T-helper 9 cell (primary cell): ENCODE measurements around the gene MLLT3.

Experiments
- DNase-seq: peaks from one replicate; pipeline ENCODE4 v3.0.0-alpha.2; 2020

MLLT3 gene

DNA sequence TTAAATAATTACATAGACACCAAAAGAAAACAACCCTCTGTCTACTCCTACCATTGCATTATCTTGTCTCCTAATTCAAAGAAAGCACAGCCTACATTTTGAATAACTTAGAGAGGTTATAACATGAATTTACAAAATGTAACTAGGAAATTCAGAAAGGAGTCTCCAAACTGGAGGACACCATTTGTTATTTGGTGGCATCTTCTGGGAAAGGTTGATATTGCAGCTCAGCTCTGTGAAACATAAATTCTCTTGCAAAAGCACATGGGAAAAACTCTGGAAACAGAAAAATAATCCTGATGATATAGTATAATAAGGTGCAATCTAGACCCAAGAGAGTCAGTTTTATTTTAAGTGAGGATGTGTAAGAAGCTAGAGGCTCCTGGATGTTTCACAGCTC, 215.3 kb downstream of the MLLT3 start:
- no peak for DNase-seq

DNA sequence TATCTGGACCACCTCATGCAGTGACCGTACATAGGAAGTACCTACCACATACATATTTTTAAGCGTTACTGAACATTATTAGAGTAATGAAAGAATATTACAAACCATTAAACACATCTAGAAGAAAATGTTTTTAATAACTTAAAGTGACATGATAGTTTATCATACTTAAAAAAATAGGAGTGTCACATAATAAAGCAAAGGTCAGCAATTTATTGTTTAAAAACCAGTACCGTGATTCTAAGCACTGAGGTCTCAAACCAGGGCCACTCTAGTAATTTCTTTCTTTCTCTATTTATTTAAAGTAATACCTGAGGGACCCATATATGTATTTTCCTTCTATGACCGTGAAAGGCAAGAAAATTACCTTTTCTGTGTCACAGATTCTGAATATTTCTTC, 216.0 kb downstream of the MLLT3 start:
- no peak for DNase-seq

DNA sequence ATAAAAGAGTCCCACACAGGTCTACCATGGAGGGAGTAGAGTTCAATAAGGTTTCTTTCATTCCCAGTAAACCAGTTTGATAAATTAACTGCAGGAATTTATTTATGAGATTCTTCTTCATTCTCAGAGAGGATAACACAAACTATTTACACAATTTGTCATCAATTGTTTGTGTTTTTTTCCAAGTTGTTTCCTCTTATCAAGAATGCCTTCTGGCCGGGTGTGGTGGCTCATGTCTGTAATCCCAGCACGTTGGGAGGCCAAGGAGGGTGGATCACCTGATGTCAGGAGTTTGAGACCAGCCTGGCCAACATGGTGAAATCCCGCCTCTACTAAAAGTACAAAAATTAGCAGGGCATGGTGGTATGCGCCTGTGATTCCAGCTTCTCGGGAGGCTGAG, 216.7 kb downstream of the MLLT3 start:
- DNase-seq = no peak

DNA sequence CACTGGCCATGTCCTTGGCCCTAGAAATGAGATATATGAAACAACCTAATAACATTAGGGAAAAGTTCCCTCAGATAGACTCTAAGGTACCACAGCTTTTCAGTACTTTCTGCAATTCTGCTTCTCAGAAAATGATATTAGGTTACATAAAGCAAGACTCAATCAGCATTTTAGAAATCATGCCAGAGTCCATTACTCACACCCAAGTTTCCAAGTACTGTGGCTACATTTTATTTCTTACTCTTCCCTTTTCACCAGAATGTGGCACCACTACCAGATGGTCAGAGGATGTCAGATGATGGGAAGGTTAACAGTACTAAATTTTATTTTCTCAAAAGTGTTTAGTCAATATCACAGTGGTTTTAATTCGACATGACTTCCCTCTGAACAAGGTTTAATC, 217.2 kb downstream of the MLLT3 start:
- no peak for DNase-seq

DNA sequence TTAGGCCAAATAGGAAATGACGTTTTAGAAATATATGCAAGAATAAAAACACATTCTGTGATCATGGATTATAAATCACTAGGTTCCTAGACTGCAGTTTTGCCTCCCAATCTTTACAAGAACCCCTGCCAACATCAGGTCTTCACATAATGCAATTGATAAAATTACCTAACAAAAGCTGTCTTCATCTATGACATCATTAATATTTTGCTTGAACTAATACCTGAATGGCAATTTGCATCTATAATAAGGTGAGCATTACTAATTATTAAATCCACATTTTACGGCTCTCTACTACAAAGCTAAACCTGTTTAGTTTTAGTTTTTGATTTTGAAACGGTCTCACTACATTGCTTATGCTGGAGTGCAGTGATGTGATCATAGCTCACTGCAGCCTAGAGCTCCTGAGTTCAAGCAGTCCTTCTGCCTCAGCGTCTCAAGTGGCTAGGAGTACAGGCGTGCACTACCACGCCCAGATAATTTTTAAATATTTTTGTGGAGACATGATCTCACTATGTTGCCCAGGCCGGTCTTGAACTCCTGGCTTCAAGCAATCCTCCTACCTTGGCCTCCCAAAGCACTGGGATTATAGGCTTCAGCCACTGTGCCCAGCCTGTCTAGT, 218.0 kb downstream of the MLLT3 start:
- DNase-seq = no peak

DNA sequence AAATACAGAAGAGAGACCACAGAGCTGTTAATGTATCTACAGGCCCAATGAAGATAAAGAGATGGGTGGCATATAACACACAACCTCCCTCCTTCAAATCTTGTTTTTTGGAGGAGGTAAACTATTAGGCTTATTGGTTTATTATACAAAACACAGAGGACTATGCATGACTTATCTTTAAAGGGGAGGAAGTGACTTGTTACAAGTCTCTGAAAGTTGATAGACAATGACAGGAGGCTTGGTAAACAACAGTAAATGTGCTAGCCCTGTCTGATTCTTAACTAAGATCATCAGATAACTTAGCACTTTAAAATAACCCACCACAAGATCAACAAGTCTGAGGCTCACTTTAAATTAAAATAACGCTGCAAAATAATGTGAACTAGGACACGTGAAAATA, 219.0 kb downstream of the MLLT3 start:
- no peak for DNase-seq

DNA sequence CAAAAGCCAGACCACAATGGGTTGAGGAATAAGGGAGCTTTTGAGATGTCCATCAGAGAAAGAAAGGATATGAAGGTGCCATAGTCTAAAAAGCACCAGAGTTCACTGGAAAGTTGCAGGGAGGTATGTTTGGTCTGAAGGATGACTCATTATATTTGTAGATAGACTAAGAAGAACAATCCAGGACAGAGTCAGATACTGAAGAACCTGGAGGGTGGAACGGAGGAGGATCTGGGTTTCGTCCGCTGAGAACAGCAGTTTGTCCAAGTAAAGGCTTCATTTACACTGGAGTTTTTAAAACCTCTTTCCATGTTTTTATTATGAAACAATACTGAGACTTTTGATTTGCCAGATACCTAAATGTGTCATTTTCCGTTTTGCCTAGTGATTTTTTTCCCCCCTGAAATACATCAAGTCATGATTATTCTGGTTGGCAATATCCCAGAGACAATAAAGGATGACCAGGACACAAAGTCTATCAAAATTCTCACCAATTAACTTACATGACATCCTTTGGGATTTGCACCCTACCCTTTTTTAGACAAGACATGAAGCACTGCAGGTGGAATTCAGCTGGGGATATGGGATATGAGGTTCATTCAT, 219.9 kb downstream of the MLLT3 start:
- DNase-seq = no peak

DNA sequence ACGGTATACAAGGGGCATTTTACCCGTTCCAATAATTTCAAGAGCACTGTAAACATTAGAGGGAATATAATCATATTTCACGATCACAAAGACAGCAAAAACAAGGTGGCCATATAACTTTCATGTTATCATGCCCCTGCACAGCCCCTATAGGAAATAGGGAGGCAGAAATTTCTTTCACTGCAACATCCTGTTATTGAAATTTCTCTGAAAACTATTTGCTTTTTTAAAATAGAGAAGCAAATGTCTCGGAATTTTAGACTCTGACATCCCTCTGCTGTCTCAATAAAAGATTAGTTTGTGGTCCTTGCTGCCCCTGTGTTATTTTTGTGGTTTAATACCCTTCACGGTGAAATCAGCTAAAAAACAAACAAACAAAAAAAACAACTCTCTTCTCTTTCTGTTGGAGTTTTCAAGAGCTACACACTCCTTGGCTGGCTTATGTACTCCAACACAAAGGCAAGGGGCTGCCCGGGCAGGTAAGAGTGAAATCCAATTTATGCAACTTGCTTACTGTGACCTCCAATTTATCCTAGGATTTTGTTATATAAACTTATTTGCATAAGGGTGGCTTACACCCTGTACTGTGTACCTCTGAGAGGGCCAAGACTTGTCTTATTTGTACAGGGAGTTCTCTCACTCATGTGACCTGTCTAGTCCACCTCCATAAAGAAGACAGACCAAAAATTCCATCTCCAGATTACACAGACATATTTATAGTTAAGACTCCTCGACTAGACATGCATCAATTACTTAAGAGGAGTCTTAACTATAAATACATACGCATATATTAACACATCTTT, 223.6 kb downstream of the MLLT3 start:
- no peak for DNase-seq

DNA sequence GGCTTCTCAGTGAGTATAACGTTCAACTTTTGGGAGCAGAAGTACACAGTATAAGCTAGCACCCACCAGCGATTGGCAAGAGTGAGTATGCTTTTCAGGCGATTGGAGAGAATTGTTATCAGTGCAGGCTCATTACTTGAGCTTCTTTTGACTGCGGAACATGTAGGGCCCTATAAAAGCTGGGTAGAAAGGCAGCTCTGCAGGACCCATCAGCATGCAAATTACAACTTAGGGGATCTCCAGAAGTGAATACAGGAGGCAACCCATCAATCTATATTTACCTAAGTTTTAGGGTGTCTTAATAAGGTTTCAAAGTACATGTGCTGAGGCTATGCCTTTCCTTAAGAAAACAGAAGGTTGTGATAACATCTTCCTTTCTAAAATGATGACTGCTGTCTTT, 225.0 kb downstream of the MLLT3 start:
- DNase-seq = no peak

DNA sequence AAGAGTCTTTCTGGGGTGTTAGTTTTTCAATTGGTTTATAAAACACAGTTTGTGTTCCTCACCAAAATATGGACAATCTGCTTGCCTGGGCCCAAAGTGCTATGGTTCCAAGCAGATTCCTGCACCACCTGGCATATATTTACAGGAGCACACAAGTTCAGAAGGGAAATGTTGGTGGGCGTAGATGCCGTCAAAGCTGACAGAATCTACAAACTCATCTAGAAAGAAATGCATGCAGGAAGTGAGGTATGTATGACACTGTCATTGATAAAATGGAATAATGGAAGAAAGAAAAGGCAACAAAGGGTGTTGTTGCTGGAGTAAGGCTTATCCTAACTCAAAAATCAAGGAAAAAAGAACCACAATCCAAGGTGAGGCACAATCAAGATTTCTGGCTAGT, 225.8 kb downstream of the MLLT3 start:
- no peak for DNase-seq

DNA sequence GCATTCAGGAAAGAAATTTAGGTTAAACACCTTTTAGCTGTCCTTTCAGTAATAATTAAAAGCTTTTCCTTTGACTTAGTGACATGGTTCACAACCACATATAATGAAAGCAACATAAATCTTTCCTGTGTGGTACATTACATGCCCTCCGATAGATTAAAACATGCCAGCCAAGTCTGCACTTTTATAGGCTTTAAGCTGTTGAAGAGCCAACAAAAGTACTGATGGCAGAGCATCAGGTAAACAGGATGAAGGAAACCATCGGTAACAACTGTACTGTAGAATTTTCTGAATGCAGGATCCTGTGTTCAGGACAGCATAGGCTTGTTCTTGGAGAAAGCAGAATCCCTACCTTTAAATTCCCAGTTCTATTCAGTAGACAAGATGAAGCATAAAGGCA, 226.6 kb downstream of the MLLT3 start:
- DNase-seq = no peak

DNA sequence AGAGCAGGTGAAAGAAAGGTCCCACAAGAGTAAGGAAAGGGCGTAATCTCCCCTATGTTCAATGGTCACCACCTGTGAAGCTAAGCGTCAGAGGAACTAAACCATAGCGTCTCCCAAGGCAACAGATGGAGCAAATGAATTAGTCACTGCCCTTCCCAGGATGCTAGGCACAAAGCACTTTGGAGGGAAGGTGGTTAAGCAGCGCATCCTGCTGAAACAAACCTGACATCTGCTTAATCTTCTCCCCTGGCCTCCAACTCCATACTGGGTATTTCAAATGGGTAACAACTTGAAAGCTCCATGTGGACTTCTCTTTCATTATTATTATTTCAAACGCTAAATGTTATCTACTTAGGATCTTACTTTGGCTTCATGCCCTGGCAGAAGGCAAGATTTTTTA, 227.3 kb downstream of the MLLT3 start:
- DNase-seq = no peak

DNA sequence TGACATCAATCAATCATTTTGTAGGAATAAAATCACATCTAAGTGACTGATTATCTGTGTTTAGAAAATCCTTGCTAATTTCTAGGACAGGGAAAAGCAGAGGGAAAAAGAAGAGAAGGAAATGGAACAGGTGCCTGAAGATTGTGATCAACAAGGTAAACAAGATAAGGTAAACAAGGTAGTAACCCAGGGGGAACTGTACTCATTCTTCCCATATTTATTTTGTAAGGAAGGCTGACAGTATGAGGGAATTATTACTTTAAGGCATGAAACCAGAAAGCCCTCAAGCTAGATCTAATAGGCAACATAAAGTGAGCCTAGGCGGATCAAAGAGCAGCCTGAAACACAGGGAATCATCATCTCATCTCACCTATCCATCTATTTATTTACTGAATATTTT, 231.1 kb downstream of the MLLT3 start:
- no peak for DNase-seq

DNA sequence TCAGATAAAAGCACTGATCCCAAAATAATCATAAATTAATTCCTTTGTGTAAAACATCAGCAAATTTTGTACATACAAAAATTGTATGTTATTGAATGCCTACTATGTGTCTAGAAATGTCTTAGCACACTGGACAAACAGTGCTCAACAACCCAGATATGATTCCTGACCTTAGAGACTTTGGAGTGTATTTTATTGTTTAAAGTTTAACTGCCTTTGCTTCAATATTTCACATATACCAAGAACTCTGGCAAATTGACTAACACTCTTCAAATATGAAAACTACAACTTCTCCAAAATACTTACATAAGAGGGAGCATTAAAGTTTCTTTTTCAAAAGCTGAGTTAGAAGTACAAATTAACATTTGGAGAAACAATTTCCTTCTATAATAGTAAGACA, 231.9 kb downstream of the MLLT3 start:
- DNase-seq = no peak

DNA sequence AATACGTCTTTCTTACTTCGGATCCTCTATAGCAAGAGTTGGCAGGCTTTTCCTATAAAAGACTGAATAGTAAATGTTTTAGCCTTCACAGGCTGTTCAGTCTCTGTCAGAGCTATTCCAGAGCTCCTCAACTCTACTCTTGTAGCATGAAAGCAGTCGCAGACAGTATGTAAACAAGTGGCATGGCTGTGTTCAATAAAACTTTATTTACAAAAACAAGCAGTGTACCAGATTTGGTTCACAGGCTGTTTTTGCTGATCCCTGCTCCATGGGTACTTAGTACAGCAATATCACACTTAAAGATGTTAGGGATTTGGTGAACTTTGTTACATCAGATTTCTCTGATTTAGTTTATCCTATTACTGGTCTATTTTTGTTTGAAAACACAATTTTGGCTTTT, 235.2 kb downstream of the MLLT3 start:
- no peak for DNase-seq

DNA sequence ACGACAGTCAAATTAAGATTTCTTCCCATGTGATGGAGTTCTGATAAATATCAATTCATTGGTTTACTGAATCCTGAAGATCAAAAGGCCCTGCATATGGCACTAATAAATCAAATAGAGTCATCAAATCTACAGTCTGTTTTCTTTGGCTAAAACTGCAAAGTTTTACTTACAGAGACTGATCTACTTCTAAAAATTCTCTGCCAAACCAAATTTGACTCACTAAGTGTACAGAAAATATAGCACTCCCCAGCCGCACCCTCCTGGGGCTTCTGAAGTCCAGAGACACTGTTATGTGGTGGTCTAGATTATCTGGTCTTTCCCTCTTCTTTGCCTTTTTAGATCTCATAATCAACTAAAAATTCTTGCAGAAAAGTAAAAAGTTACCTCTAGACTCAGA, 237.7 kb downstream of the MLLT3 start:
- no peak for DNase-seq

DNA sequence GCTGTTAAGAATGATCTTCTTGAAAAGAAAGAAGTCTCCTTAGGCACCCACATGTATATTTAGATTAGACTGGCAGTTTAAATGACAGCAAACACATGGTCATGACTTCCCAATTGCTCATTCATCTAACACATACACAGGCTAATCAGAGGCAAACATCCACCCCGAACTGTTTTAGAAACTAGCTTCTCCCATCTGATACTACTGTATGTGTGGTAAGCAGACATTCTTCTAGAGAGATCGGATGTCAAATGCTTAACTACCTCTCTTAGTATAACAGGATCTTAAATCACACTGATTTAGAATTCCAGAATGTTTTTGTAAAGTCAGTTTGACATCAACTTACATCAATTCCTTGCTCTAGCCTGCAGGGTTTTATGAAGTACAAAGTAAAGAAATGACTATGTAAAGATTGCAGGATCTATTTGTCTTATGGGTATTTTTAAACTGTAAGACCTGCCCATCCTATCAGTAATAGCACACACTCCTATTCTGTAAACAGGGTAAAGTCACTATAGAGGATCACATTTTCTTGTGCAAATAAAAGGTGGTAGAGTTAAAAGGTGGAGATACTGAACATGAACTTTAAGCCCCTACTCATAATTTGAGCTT, 239.7 kb downstream of the MLLT3 start:
- DNase-seq = no peak

DNA sequence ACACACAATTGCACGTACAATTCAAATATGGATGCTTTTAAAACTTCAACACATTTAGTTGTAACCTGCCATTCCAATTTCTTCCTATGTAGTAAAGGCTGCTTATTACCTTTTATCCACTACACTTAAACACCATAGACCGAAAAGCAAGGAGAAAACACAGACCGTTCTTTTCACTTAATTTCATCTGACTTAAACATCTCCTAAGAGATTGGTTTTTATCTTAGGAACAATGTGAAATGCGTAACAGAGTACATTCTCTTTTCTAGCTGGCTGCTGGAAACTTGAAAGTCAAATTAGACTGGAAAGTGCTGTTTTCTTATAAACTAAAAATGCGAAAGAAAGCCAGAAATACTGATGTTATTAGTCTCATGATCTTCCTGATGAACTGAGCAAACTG, 241.8 kb downstream of the MLLT3 start:
- DNase-seq = no peak

DNA sequence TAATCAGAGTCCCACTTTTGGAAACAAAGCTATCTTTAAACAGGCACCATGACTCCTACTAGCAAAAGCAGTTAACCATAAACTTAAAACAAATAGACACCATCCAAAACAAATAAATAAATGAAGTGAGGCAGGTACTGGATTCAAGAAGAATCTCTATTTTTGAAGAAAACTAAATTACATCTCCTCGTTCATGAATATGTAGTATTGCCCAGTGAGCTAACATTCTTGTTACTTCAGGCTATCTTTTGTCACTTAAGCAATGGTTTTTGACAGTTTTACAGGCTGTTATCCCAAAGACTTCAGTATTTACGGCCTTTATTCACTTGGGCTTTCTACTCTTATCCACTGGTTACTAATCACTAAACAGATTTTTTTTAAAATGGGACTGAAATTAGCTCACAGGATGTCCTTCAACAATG, 242.5 kb downstream of the MLLT3 start:
- no peak for DNase-seq

DNA sequence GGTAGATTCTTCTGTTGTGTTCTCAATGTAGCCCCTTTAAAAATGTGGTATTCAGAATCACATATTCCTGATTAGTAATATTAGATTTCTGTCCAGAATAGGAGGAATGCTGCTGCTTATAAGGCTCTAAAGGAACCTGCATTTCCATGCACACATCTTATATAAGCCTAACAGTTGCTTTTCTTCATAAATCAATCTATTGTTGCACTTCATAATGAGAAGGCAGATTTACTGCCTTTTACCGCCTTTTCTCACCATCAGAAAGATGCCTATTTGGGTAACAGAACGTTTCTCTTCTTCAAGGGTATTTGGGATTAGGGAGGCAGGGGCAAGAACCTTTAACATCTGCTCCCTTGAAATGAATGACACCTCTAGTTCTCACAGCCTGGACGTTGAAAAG, 243.4 kb downstream of the MLLT3 start:
- DNase-seq = no peak

DNA sequence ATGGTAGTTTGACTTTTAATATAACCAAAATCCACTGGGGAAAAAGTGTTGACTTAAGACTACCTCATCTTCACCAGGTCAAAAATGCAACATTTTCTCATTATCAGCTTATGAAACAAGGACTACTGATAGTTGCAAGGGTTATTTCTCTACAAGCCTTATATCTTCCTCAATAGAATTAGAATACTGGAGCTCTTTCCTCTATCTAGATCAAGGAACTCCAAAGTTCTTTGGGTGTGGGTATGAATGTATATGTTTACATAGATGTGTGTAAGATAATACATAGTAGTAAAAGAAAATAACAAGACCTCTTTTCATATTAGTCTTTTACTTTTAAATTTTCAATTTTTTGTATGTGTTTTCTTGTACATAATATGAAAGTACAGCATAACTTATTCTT, 244.5 kb downstream of the MLLT3 start:
- DNase-seq = no peak

DNA sequence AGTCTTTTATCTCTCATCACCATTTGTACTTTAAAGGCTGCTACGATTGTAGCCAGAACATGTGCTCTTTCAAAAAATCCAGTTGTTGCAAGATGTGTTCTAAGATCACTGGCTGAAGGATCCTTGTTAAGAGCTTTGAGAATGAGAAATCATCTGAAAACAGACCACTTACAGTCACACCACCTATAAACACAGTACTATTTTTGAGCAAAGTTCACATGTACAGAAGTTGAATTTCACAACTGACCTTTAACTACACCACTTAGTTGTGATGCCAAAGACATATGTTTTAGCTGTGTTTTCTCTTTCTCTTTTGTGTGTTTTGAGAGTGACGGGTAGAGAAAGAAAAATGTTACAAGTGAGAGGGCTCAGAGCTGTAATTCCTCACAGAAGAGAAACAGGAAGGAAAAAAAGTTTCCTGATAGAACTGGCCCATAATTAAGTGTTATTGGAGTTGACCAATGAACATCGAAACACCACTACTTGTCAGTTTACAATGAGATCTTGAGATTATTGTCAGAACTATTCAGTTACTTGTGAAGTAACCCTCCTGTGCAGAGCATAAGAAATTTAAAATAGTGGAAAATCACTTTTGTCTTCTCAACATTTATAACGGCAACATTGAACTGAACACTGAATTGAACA, 245.4 kb downstream of the MLLT3 start:
- no peak for DNase-seq

DNA sequence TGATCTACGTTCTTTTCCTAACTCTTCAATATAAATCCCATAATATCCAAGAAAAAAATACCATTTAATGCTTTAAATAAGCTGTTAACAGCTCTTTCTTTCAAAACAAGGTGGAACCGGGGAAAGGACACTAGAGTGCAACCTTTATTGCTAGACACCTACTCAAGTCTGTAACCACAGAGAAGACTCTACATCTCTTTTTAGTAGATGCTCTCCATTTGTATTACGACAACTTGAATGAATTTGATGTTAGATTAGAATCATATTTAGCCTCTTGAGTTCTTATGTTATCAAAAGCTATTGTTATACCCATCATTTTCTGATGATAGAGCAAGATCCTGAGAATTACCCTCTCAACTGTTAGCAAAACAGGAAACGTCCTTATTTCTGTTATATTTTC, 246.3 kb downstream of the MLLT3 start:
- no peak for DNase-seq

DNA sequence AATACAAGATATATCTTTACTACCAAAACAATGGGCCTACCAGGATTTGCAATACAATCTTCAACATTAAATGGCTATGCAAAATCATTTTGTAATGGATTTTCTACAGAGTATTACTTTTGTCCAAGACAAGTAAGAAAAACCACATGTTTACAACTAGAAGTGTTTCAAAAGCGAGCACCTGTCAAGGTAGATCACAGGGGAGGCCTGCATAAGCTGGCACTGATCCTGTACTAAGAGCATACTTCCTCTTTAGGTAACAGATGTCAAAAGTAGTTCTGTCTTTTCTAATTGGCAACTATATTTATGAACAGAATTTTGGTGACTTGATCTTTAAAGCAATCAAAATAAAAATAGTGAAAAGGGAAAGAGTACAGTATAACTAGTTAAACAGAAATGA, 249.0 kb downstream of the MLLT3 start:
- no peak for DNase-seq
